ENCODE measurements around the gene XPOT. TPM values are rescaled to one million over a fixed set of nuclear protein-coding genes. Genes with fewer than 3 reads are reported as not detected.

The XPOT gene
- total RNA-seq, 4 donors from 2014 or later = 54.9 to 64.5 (median 55.9) TPM

GRCh38 chr12:64461634-64462414, 57.6 kb downstream of the XPOT start:
- no peak for DNase-seq (ENCODE audit: low spot score)
- no peak for TF ChIP-seq CTCF (IDR thresholded peaks at IDR 0.05)
- ATAC-seq (ENCODE audit: low FRiP score) = peak; percentile 99

- TF ChIP-seq CTCF (IDR thresholded peaks at IDR 0.05) = no peak
- no peak for ATAC-seq (ENCODE audit: low FRiP score)
Observed at GRCh38 chr12:64466178-64466577, 62.0 kb downstream of the XPOT start.

GRCh38 chr12:64468966-64469365, 64.8 kb downstream of the XPOT start:
- no peak for ATAC-seq (ENCODE audit: low FRiP score)
- TF ChIP-seq CTCF (IDR thresholded peaks at IDR 0.05) = no peak
- no peak for DNase-seq (ENCODE audit: low spot score)

More at GRCh38 chr12:64466178-64466577, 62.0 kb downstream of the XPOT start:
- DNase-seq (ENCODE audit: low spot score) = no peak

- DNase-seq (ENCODE audit: low spot score) (no peak), ATAC-seq (ENCODE audit: low FRiP score) (no peak)
- no peak for TF ChIP-seq CTCF (IDR thresholded peaks at IDR 0.05)
Observed at GRCh38 chr12:64469455-64470142, 65.4 kb downstream of the XPOT start.

GRCh38 chr12:64470495-64470894, 66.3 kb downstream of the XPOT start:
- TF ChIP-seq CTCF (IDR thresholded peaks at IDR 0.05) = no peak

GRCh38 chr12:64473176-64473575, 69.0 kb downstream of the XPOT start:
- DNase-seq (ENCODE audit: low spot score) (no peak), ATAC-seq (ENCODE audit: low FRiP score) (no peak)
- no peak for TF ChIP-seq CTCF (IDR thresholded peaks at IDR 0.05)

More at GRCh38 chr12:64470495-64470894, 66.3 kb downstream of the XPOT start:
- DNase-seq (ENCODE audit: low spot score) (no peak), ATAC-seq (ENCODE audit: low FRiP score) (no peak)
